ENCODE measurements around the gene KRT81.

Gene KRT81

GRCh38 chr12:52238207-52238840 is 53.0 kb downstream of the KRT81 start:
- DNase-seq: no peak

DNA sequence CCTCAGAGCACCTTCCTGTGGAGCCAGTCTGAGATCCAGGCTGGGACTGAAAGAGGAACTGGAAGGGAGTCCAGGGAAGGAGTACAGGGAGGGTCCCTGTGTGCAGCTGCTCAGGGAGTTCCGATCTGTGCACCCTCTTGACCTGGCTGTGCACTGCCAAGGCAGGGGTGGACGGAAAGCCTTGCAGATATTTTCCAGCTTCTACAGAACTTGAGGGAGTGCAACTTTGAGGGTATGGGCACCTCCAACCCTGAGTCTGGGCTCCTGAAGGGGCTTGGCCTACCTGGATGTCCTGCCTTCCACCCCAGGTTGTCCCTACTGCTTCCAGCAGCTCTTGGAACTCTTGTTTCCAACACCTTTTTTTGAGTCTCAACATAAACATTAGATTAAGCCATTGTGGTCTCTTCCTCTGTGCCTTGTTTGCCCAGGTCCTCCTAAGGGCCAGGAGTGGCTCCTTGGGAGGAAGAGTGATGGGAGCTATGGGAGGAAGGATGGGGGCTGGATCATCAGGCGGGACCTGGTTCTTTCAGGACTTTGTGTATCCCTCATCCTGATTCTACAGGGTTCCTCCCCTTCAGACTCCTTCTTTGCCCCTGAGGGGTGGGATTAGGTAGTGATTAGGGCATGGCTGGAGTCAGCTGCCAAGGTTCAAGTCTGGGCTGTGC is 54.8 kb downstream of the KRT81 start:
- DNase-seq: no peak
